Inflammatory macrophage treated with lipopolysaccharide for 4 hours (primary cell): Measurements from ENCODE around the gene TAF1C.
A peak's percentile ranks its signal among the peaks of the same experiment; 100 is the strongest.
"Not testable (repeated sequence)": the region's sequence is repeated elsewhere in the genome, so short reads cannot be mapped to it uniquely, and the experiment has no call there.

Source experiments
- DNase-seq: peaks from one replicate; pipeline ENCODE4 v3.0.0-alpha.2; 2020

Gene TAF1C

GRCh38 chr16:84207251-84207650 lies 20.4 kb upstream of the TAF1C start:
- DNase-seq, result no peak

- no peak for DNase-seq
Measured at GRCh38 chr16:84205976-84206691, 19.3 kb upstream of the TAF1C start.

- not testable (repeated sequence) for DNase-seq
Measured at GRCh38 chr16:84205123-84205522, 18.3 kb upstream of the TAF1C start.

GRCh38 chr16:84204551-84204950 lies 17.7 kb upstream of the TAF1C start:
- not testable (repeated sequence) for DNase-seq

GRCh38 chr16:84199861-84200260 lies 13.0 kb upstream of the TAF1C start:
- peak; percentile 96 for DNase-seq

GRCh38 chr16:84199097-84199496 lies 12.2 kb upstream of the TAF1C start:
- no peak for DNase-seq

- DNase-seq, result no peak
Measured at GRCh38 chr16:84198401-84198800, 11.5 kb upstream of the TAF1C start.

GRCh38 chr16:84197466-84198128 lies 10.7 kb upstream of the TAF1C start:
- DNase-seq, result no peak

GRCh38 chr16:84196727-84197394 lies 10.0 kb upstream of the TAF1C start:
- DNase-seq, result no peak

- DNase-seq, result no peak
Measured at GRCh38 chr16:84196101-84196500, 9.2 kb upstream of the TAF1C start.

- DNase-seq, result no peak
Measured at GRCh38 chr16:84195201-84196093, 8.6 kb upstream of the TAF1C start.

- no peak for DNase-seq
Measured at GRCh38 chr16:84194470-84195200, 7.8 kb upstream of the TAF1C start.

- no peak for DNase-seq
Measured at GRCh38 chr16:84194018-84194417, 7.2 kb upstream of the TAF1C start.

GRCh38 chr16:84193480-84193879 lies 6.6 kb upstream of the TAF1C start:
- DNase-seq, result no peak

- no peak for DNase-seq
Measured at GRCh38 chr16:84191466-84191865, 4.6 kb upstream of the TAF1C start.

GRCh38 chr16:84190731-84191388 lies 4.0 kb upstream of the TAF1C start, which contains the start of gene ADAD2:
TSS of gene ADAD2 (plus strand) at chr16:84191157. CDS start at chr16:84191231, 74 bp downstream.
- DNase-seq, result no peak

- no peak for DNase-seq
Measured at GRCh38 chr16:84184775-84185174, 2.1 kb downstream of the TAF1C start.

GRCh38 chr16:84183911-84184591 lies 2.8 kb downstream of the TAF1C start:
- DNase-seq, result no peak

GRCh38 chr16:84183572-84183875 lies 3.3 kb downstream of the TAF1C start:
- no peak for DNase-seq

- no peak for DNase-seq
Measured at GRCh38 chr16:84182680-84183571, 3.9 kb downstream of the TAF1C start.
